Measurements from ENCODE around the gene PPBP.

DNA sequence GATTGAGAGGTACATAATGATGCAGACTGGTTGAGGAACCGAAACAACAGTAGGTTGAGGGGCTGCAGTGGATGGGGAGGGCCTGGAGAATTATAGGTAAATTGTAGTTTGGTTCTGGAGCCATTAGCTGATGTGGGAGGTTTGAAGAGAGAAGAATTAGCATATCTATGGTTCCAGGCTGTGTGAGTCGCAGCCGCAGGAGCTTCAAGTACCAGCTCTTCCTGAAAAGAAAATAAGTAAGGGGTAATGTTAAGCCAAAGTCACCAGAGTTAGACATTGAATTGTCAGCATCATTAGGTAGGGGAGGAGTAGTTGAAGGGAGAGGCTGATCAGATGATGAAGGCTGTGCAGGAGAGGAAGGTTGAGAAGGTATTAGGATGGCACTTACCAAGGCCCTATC, 35.6 kb downstream of the PPBP start:
- TF ChIP-seq, protein P1, sequence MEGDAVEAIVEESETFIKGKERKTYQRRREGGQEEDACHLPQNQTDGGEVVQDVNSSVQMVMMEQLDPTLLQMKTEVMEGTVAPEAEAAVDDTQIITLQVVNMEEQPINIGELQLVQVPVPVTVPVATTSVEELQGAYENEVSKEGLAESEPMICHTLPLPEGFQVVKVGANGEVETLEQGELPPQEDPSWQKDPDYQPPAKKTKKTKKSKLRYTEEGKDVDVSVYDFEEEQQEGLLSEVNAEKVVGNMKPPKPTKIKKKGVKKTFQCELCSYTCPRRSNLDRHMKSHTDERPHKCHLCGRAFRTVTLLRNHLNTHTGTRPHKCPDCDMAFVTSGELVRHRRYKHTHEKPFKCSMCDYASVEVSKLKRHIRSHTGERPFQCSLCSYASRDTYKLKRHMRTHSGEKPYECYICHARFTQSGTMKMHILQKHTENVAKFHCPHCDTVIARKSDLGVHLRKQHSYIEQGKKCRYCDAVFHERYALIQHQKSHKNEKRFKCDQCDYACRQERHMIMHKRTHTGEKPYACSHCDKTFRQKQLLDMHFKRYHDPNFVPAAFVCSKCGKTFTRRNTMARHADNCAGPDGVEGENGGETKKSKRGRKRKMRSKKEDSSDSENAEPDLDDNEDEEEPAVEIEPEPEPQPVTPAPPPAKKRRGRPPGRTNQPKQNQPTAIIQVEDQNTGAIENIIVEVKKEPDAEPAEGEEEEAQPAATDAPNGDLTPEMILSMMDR (IDR thresholded peaks at IDR 0.05) = no peak
- no peak for TF ChIP-seq EP300 (IDR thresholded peaks at IDR 0.05)
